Measurements from ENCODE around the gene LILRB2.
"Not testable (repeated sequence)": the region's sequence is repeated elsewhere in the genome, so short reads cannot be mapped to it uniquely, and the experiment has no call there.

GRCh38 chr19:54272181-54272580, 8.7 kb downstream of the LILRB2 start:
- not testable (repeated sequence) for TF ChIP-seq CTCF (IDR thresholded peaks at IDR 0.05); EZH2 (IDR thresholded peaks at IDR 0.05; ENCODE audit: borderline replicate concordance, insufficient read depth, low read depth, low read length, poor library complexity, severe bottlenecking)
